Measurements from ENCODE around the gene VPS33B. TPM values are rescaled to one million over a fixed set of nuclear protein-coding genes. Genes with fewer than 3 reads are reported as not detected.
A peak's percentile ranks its signal among the peaks of the same experiment; 100 is the strongest.

Gene VPS33B
- total RNA-seq, 2 experiments from 2014 or later, result 22.2 to 22.9 TPM

- H3K27me3 Mint-ChIP-seq, result no peaks in the 10 kb centered on the region
- H3K36me3 Mint-ChIP-seq (ENCODE audit: low read depth), result peaks cover 79% of the 10 kb centered on the region
- CTCF ChIA-PET, result interaction anchor here (1.3 to 6.6 kb wide), 3 partner anchors 14 to 47 kb away, joined by 3 to 42 read pairs (median 4); no protein-coding TSS in a partner anchor
- H3K27ac Mint-ChIP-seq, result peak overlapping the region; percentile 48
- intact Hi-C loops (cut with micrococcal nuclease), result no loop called here
- TF ChIP-seq, protein P1, sequence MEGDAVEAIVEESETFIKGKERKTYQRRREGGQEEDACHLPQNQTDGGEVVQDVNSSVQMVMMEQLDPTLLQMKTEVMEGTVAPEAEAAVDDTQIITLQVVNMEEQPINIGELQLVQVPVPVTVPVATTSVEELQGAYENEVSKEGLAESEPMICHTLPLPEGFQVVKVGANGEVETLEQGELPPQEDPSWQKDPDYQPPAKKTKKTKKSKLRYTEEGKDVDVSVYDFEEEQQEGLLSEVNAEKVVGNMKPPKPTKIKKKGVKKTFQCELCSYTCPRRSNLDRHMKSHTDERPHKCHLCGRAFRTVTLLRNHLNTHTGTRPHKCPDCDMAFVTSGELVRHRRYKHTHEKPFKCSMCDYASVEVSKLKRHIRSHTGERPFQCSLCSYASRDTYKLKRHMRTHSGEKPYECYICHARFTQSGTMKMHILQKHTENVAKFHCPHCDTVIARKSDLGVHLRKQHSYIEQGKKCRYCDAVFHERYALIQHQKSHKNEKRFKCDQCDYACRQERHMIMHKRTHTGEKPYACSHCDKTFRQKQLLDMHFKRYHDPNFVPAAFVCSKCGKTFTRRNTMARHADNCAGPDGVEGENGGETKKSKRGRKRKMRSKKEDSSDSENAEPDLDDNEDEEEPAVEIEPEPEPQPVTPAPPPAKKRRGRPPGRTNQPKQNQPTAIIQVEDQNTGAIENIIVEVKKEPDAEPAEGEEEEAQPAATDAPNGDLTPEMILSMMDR (IDR thresholded peaks at IDR 0.05), result no peak
- ATAC-seq (no peak), DNase-seq (no peak)
- no peaks in the 10 kb centered on the region for H3K4me1 Mint-ChIP-seq (ENCODE audit: low read depth)
- no peaks in the 10 kb centered on the region for H3K9me3 Mint-ChIP-seq
- no peak overlapping the region for H3K4me3 Mint-ChIP-seq
- POLR2A ChIA-PET, result interaction anchor here (0.8 to 2.0 kb wide), 7 partner anchors 8 to 44 kb away, joined by 3 to 7 read pairs (median 4); partner anchors contain the start of gene RCCD1
These were observed 42.8 kb downstream of the VPS33B start for GRCh38 chr15:90979582-90979981.

DNA sequence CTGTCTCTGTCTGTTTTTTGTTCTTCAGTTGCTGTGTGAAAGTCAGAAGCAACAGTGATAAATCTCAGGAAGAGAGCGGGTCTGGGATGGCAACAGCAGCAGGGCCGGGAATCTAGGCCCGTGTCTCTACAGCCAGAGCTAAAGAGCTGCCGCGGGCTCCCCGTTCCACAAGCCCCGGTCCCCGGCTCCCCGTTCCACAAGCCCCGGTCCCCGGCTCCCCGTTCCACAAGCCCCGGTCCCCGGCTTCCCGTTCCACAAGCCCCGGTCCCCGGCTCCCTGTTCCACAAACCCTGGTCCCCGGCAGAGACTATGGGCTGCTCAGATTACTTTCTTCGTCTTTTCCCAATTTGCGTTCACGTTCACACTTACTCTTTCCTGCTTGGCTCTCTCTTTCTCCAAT is 48.2 kb downstream of the VPS33B start:
- intact Hi-C loops (cut with micrococcal nuclease), result no loop called here
- no peaks in the 10 kb centered on the region for H3K9me3 Mint-ChIP-seq
- ChIA-PET CTCF (no interaction called here), POLR2A (no interaction called here)
- no peak for DNase-seq
- H3K27me3 Mint-ChIP-seq, result no peaks in the 10 kb centered on the region
- H3K4me1 Mint-ChIP-seq (ENCODE audit: low read depth), result no peaks in the 10 kb centered on the region
- peaks cover 66% of the 10 kb centered on the region for H3K36me3 Mint-ChIP-seq (ENCODE audit: low read depth)
- no peak overlapping the region for H3K4me3 Mint-ChIP-seq
- no peak for ATAC-seq
- TF ChIP-seq, protein P1 (IDR thresholded peaks at IDR 0.05), result no peak
- H3K27ac Mint-ChIP-seq, result no peak overlapping the region

DNA sequence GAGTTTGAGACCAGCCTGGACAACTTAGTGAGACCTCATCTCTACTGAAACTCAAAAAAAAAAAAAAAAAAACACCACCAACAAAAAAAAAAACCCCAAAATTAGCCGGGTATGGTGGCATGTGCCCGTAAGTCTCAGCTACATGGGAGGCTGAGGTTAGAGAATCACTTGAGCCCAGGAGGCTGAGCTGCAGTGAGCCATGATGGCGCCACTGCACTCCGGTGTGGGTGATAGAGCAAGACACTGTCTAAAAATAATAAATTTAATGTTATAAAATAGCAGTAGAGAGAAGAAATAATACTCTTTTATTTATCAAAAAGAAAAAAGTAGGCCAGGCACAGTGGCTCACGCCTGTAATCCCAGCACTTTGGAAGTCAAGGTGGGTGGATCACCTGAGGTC is 50.3 kb downstream of the VPS33B start:
- Mint-ChIP-seq H3K4me1 (ENCODE audit: low read depth) (no peaks in the 10 kb centered on the region), H3K9me3 (no peaks in the 10 kb centered on the region), H3K27me3 (no peaks in the 10 kb centered on the region), H3K4me3 (no peak overlapping the region), H3K36me3 (ENCODE audit: low read depth) (peaks cover 63% of the 10 kb centered on the region), H3K27ac (no peak overlapping the region)
- TF ChIP-seq, protein P1 (IDR thresholded peaks at IDR 0.05), result no peak
- intact Hi-C loops (cut with micrococcal nuclease), result no loop called here
- ChIA-PET POLR2A (interaction anchor here (1.1 kb wide), 1 partner anchor 41 kb away, joined by 3 read pairs; no protein-coding TSS in a partner anchor), CTCF (interaction anchor here (5.8 kb wide), 1 partner anchor 15 kb away, joined by 38 read pairs; no protein-coding TSS in a partner anchor)
- ATAC-seq (no peak), DNase-seq (no peak)

DNA sequence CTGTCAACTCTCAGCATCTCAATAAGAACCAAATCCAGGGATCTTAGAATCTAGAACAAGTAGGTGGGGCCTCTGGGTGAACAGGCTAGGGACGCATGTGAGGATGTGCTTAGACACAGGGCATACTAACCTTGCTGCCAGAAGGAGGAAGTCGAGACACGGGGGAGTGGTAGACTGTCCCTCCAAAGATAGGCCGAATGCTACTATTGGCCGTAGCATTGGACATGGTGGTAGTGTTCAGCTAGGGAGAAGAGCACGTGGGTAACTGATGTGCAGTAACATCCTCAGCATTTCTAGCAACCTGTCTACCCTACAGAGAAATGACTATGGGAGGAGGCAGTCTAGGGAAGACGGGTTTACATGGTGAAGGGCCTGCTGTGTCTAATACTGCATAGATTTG is 52.1 kb downstream of the VPS33B start:
- POLR2A ChIA-PET, result interaction anchor here (5.1 kb wide), 1 partner anchor 12 kb away, joined by 38 read pairs; no protein-coding TSS in a partner anchor
- H3K27me3 Mint-ChIP-seq, result no peaks in the 10 kb centered on the region
- no peak for ATAC-seq

DNA sequence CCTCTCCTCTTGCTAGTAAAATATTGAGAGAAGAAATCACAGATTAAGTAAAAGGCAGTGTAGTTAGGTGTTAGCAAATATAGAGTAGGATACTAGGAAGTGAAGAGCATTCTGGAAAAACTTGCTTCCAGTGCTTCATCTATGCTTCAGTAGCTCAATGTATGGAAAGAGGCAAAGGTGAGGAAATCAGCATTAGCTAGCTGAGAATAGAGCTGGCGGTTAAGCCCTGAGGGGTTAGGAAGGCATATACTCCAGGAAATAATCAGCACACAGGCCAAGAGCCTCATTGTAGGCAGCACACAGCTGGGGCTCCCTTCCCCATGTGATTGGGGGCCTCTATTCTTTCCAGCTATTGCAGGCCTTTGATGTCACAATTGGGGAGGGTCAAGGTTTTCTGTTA is 54.0 kb downstream of the VPS33B start:
- TF ChIP-seq, protein P1 (IDR thresholded peaks at IDR 0.05), result no peak
- ATAC-seq (no peak), DNase-seq (no peak)
- no peaks in the 10 kb centered on the region for H3K27me3 Mint-ChIP-seq
- ChIA-PET POLR2A (interaction anchor here (0.9 to 5.1 kb wide), 2 partner anchors 10 to 11 kb away, joined by 3 to 38 read pairs; no protein-coding TSS in a partner anchor), CTCF (interaction anchor here (5.8 kb wide), 1 partner anchor 11 kb away, joined by 38 read pairs; no protein-coding TSS in a partner anchor)
- peak overlapping the region; percentile 15 for H3K27ac Mint-ChIP-seq
- peaks cover 52% of the 10 kb centered on the region for H3K36me3 Mint-ChIP-seq (ENCODE audit: low read depth)
- intact Hi-C loops (cut with micrococcal nuclease), result no loop called here
- no peaks in the 10 kb centered on the region for H3K4me1 Mint-ChIP-seq (ENCODE audit: low read depth)
- H3K9me3 Mint-ChIP-seq, result no peaks in the 10 kb centered on the region
- no peak overlapping the region for H3K4me3 Mint-ChIP-seq

More for the DNA sequence above, 52.1 kb downstream of the VPS33B start:
- H3K36me3 Mint-ChIP-seq (ENCODE audit: low read depth), result peaks cover 60% of the 10 kb centered on the region
- no peaks in the 10 kb centered on the region for H3K9me3 Mint-ChIP-seq
- CTCF ChIA-PET, result interaction anchor here (5.8 kb wide), 1 partner anchor 13 kb away, joined by 38 read pairs; no protein-coding TSS in a partner anchor
- TF ChIP-seq, protein P1 (IDR thresholded peaks at IDR 0.05), result no peak
- H3K4me3 Mint-ChIP-seq, result no peak overlapping the region
- no peak overlapping the region for H3K27ac Mint-ChIP-seq
- intact Hi-C loops (cut with micrococcal nuclease), result no loop called here
- DNase-seq, result no peak
- no peaks in the 10 kb centered on the region for H3K4me1 Mint-ChIP-seq (ENCODE audit: low read depth)
